Bronchial epithelial cell (primary cell): ENCODE data around the gene ELK1. TPM values are rescaled to one million over a fixed set of nuclear protein-coding genes. Genes with fewer than 3 reads are reported as not detected.
A peak's percentile ranks its signal among the peaks of the same experiment; 100 is the strongest.

Experiments
- DNase-seq: peaks from one replicate; pipeline ENCODE4 v3.0.0-alpha.2; 2010; ENCODE audit warnings: low read depth
- FAIRE-seq: peaks from 2 replicates; lab custom pipeline; 2011; peaks lifted over from hg19 to GRCh38; lab: Jason Lieb, UNC
- H3K27me3 ChIP-seq: 2 replicates; pipeline ENCODE4 v1.5.1; 2011; ENCODE audit warnings: low read length; ENCODE audit not compliant: control insufficient read depth, insufficient read depth
- H3K36me3 ChIP-seq: 2 replicates; pipeline ENCODE4 v1.5.1; 2011; ENCODE audit warnings: low read length; ENCODE audit not compliant: control insufficient read depth, insufficient read depth
- H3K4me3 ChIP-seq: 2 replicates; pipeline ENCODE4 v1.5.1; 2011; ENCODE audit warnings: mild to moderate bottlenecking, low read depth, low read length, control low read depth
- total RNA-seq: library from RNA; depleted of rRNA; stranded (reverse); fragments of >200 nt; gene quantifications from 2 replicates; pipeline ENCODE4 v1.2.1, GENCODE V29; 2014
- TF ChIP-seq, protein P1 (sequence below): IDR thresholded peaks from 2 replicates; pipeline ENCODE4 v1.5.1; 2011; ENCODE audit warnings: mild to moderate bottlenecking, moderate library complexity, low read length, control low read depth, inconsistent platforms; ENCODE audit not compliant: insufficient read depth, severe bottlenecking

Gene ELK1
- total RNA-seq, 1 donor from 2014 or later: 9.5 TPM

DNA sequence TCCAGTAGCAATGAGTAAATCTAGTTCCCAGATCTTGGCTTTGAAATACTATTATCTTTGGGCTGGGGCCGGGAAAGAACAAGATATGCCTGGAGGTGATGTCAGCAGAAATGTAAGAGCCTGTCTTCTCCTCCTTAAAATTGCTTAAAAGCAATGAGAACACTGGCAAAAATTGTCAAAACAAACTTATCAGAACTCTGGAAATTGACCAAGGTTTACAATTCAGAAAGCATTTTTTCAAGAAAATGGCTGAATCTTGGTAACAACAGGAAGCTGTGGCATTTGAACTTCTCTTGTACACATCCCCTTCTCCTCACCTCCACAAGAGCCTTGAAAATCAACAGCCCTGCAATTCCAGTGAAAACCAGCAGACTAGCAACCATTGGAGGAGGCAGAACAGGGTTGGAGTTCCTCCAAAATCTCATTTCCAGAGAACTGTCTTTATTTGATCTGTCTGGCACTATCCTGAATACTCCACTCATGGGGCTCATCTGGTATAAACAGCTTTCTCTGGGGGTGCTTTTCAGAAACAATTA, 54.6 kb downstream of the ELK1 start:
- Histone ChIP-seq H3K4me3 (no peak overlapping the region), H3K27me3 (no peaks in the 10 kb centered on the region), H3K36me3 (no peaks in the 10 kb centered on the region)
- DNase-seq (no peak), FAIRE-seq (no peak)
- TF ChIP-seq, protein P1, sequence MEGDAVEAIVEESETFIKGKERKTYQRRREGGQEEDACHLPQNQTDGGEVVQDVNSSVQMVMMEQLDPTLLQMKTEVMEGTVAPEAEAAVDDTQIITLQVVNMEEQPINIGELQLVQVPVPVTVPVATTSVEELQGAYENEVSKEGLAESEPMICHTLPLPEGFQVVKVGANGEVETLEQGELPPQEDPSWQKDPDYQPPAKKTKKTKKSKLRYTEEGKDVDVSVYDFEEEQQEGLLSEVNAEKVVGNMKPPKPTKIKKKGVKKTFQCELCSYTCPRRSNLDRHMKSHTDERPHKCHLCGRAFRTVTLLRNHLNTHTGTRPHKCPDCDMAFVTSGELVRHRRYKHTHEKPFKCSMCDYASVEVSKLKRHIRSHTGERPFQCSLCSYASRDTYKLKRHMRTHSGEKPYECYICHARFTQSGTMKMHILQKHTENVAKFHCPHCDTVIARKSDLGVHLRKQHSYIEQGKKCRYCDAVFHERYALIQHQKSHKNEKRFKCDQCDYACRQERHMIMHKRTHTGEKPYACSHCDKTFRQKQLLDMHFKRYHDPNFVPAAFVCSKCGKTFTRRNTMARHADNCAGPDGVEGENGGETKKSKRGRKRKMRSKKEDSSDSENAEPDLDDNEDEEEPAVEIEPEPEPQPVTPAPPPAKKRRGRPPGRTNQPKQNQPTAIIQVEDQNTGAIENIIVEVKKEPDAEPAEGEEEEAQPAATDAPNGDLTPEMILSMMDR: no peak

GRCh38 chrX:47593522-47593921, 56.8 kb downstream of the ELK1 start:
- FAIRE-seq: no peak
- H3K4me3 ChIP-seq: no peak overlapping the region
- no peak for DNase-seq
- TF ChIP-seq, protein P1: no peak
- H3K27me3 ChIP-seq: no peaks in the 10 kb centered on the region
- no peaks in the 10 kb centered on the region for H3K36me3 ChIP-seq

DNA sequence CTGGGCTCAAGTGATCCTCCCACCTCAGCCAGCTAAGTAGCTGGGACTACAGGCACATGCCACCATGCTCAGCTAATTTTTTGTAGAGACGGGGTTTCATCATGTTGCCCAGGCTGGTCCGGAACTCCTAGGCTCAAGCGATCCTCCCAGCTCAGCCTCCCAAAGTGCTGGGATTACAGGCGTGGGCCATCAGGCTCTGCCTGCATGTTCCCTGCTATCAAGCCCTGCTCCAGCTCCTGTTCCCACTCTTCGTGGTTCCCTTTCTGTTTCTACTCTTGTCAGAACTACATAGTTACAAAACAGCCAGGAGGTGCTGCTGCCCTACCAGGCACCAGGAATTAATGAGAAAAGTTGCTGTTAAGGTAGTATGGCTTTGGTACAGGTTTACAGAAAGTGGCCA, 59.4 kb downstream of the ELK1 start:
- no peak for DNase-seq
- no peak for FAIRE-seq
- Histone ChIP-seq H3K27me3 (no peaks in the 10 kb centered on the region), H3K4me3 (no peak overlapping the region), H3K36me3 (no peaks in the 10 kb centered on the region)
- TF ChIP-seq, protein P1: no peak

- FAIRE-seq (no peak), DNase-seq (no peak)
- TF ChIP-seq, protein P1: no peak
- Histone ChIP-seq H3K4me3 (no peak overlapping the region), H3K27me3 (no peaks in the 10 kb centered on the region), H3K36me3 (no peaks in the 10 kb centered on the region)
These were observed 62.2 kb downstream of the ELK1 start for GRCh38 chrX:47587906-47588735.

DNA sequence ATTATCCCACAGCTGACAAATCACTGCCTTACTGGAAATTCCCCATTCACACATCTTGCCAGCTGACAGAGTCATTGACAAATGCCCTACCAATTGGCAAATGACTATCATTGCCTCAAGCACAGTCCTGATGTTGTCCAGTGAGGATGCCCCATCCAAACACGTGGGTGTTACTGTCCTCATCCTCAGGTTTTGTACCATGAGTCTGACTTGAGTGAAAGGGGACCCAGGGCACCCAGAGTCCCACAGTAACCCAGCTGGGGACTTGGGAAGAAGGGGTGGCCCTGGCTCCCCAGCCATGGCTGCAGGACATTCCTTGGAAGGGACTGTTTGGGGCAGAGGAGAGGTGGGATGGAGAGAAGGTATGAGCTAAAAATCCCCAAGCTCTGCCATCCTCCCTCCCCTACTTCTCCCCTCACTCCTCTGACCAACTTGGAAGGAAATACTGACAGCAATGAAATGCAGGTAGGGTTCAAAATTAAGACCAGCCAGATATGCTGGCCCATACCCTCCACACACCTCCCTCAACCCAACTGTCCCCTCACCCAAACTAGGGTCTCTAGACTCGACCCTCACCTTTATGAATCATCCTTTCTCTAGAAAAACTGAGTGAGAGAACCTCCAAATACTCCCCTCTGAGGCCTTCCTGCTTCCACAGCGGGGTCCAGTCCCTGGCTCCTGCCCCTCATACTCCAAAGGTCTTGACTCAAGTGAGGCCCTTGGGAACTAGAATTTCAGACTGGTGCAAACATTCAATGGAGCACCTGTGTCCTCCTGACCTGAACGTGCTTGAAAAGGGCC, 63.1 kb downstream of the ELK1 start:
- no peak for FAIRE-seq

More for the DNA sequence above, 63.1 kb downstream of the ELK1 start:
- peak; percentile 48 for DNase-seq
- Histone ChIP-seq H3K27me3 (no peaks in the 10 kb centered on the region), H3K4me3 (no peak overlapping the region), H3K36me3 (no peaks in the 10 kb centered on the region)
- TF ChIP-seq, protein P1: no peak
